Esophagus (tissue), 2 donors: ENCODE results near the gene NME3. TPM values are rescaled to one million over a fixed set of nuclear protein-coding genes. Genes with fewer than 3 reads are reported as not detected.

ENCODE experiments used
- H3K27ac ChIP-seq, 2 donors: one replicate each; pipeline ENCODE4 v1.5.1; 2013; ENCODE audit warnings: low read depth in 2 of 2, mild to moderate bottlenecking in 2 of 2, inconsistent platforms in 1 of 2, low read length in 1 of 2, moderate library complexity in 1 of 2
- H3K27me3 ChIP-seq, 2 donors: one replicate each; pipeline ENCODE4 v1.6.1; 2013; ENCODE audit warnings: low read length in 2 of 2, control low read depth in 1 of 2, mild to moderate bottlenecking in 1 of 2; ENCODE audit not compliant: insufficient read depth in 2 of 2, control insufficient read depth in 1 of 2
- H3K36me3 ChIP-seq, 2 donors: one replicate each; pipeline ENCODE4 v1.6.1; 2013; ENCODE audit warnings: low read length in 1 of 2; ENCODE audit not compliant: control insufficient read depth in 2 of 2, insufficient read depth in 2 of 2
- H3K4me1 ChIP-seq, 2 donors: one replicate each; pipeline ENCODE4 v1.6.1; 2013; ENCODE audit warnings: low read length in 1 of 2; ENCODE audit not compliant: control insufficient read depth in 2 of 2, insufficient read depth in 2 of 2
- H3K4me3 ChIP-seq, 2 donors: one replicate each; pipeline ENCODE4 v1.5.1; 2013; ENCODE audit warnings: low read length in 2 of 2, mild to moderate bottlenecking in 2 of 2, low read depth in 1 of 2, moderate library complexity in 1 of 2
- H3K9me3 ChIP-seq, 2 donors: one replicate each; pipeline ENCODE4 v1.6.1; 2013; ENCODE audit warnings: mild to moderate bottlenecking in 2 of 2, low read depth in 1 of 2, low read length in 1 of 2, moderate library complexity in 1 of 2; ENCODE audit not compliant: control insufficient read depth in 2 of 2, insufficient read depth in 1 of 2
- WGBS, 2 donors: extraction: QIAGEN DNeasy Blood & Tissue Kit; methylation state at CpG; one replicate each; pipeline ENCODE4 v1.1.7; 2013; 5-methylcytosine and 5-hydroxymethylcytosine counted together
- polyA plus RNA-seq, 2 donors: library from polyadenylated mRNA; stranded (reverse); fragments of 200-250 nt; gene quantifications; one replicate each; pipeline ENCODE4 v1.2.3, GENCODE V29; 2013
- donor health status: healthy with polysubstance abuse.
- donor health status: Bipolar disorder and iron deficiency.

Gene NME3
- polyA plus RNA-seq, 2 donors: 51.0 to 102 TPM

GRCh38 chr16:1794908-1795666, 23.7 kb upstream of the NME3 start:
- 74 to 87% methylated on average over 27 to 32 of the region's 32 CpGs for WGBS, 2 donors
- Histone ChIP-seq H3K27me3 (no peaks in the 10 kb centered on the region), H3K27ac (no peak overlapping the region), H3K4me1 (no peaks in the 10 kb centered on the region), H3K36me3 (peaks cover 0 to 16% of the 10 kb centered on the region in 2 donors), H3K9me3 (peaks cover 0 to 5% of the 10 kb centered on the region in 2 donors), H3K4me3 (no peak overlapping the region)

DNA sequence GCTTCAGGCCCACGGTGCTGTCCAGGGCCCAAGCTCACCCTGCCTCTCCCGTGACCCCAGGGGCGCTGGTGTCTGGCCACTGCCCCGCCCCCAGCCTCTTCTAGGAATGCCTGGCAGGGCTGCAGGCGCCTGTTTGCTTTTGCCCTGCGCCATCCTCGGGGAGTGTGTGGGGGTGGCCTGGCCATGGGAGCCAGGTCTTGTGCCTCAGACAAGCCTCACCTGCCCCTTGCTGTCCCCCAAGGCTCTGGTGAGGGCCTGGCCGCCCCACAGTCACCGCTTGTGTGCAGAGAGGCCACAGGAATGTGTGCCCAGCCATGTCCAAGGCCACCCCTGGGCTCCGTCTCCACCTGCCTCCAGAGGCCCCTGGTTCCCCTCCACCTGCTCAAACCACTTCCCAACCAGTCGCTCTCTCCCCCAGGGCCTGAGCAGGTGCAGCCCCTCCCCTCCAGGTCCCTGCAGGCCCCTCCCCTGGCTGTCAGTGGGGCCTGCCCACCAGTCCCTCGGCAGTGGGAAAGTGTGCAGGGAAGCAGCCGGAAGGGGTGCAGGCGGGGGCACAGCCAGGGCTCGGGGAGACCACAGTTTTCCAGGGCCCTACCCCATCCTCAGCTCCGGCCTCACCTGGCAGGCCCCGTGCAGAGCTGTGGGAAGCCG, 23.0 kb upstream of the NME3 start:
- peaks cover 0 to 21% of the 10 kb centered on the region in 2 donors for H3K36me3 ChIP-seq
- no peak overlapping the region for H3K27ac ChIP-seq
- H3K9me3 ChIP-seq: peaks cover 0 to 5% of the 10 kb centered on the region in 2 donors
- H3K27me3 ChIP-seq: no peaks in the 10 kb centered on the region
- 41 to 57% methylated on average over 18 of the region's 18 CpGs for WGBS, 2 donors
- no peak overlapping the region for H3K4me3 ChIP-seq
- peaks cover 0 to 3% of the 10 kb centered on the region in 2 donors for H3K4me1 ChIP-seq

- H3K27ac ChIP-seq: no peak within 1 kb of the TSS
- WGBS, 2 donors: 45 to 50% methylated on average over 24 to 28 of the region's 28 CpGs
- peaks cover 0 to 6% of the 10 kb centered on the region in 2 donors for H3K4me1 ChIP-seq
- no peak within 1 kb of the TSS for H3K4me3 ChIP-seq
- peaks cover 0 to 4% of the 10 kb centered on the region in 2 donors for H3K9me3 ChIP-seq
- no peaks in the 10 kb centered on the region for H3K27me3 ChIP-seq
- H3K36me3 ChIP-seq: peaks cover 0 to 25% of the 10 kb centered on the region in 2 donors
Observed at GRCh38 chr16:1793578-1794220, 22.4 kb upstream of the NME3 start, which contains the start of gene IGFALS. TSS of gene IGFALS (minus strand) at chr16:1793705. CDS start at chr16:1793652, 53 bp downstream.

- Histone ChIP-seq H3K9me3 (peaks cover 0 to 1% of the 10 kb centered on the region in 2 donors), H3K27me3 (no peaks in the 10 kb centered on the region), H3K36me3 (peaks cover 0 to 32% of the 10 kb centered on the region in 2 donors), H3K4me3 (no peak overlapping the region), H3K27ac (no peak overlapping the region), H3K4me1 (peaks cover 0 to 12% of the 10 kb centered on the region in 2 donors)
- 83 to 89% methylated on average over 27 to 33 of the region's 33 CpGs for WGBS, 2 donors
Observed at GRCh38 chr16:1792836-1793577, 21.7 kb upstream of the NME3 start.

GRCh38 chr16:1791943-1792812, 20.8 kb upstream of the NME3 start:
- peaks cover 0 to 40% of the 10 kb centered on the region in 2 donors for H3K36me3 ChIP-seq
- H3K4me1 ChIP-seq: peaks cover 0 to 16% of the 10 kb centered on the region in 2 donors
- H3K27ac ChIP-seq: no peak overlapping the region

GRCh38 chr16:1791256-1791942, 20.1 kb upstream of the NME3 start:
- Histone ChIP-seq H3K4me3 (no peak overlapping the region), H3K27me3 (no peaks in the 10 kb centered on the region), H3K27ac (no peak overlapping the region), H3K36me3 (peaks cover 0 to 46% of the 10 kb centered on the region in 2 donors), H3K4me1 (peaks cover 0 to 17% of the 10 kb centered on the region in 2 donors), H3K9me3 (no peaks in the 10 kb centered on the region)
- WGBS, 2 donors: 93 to 95% methylated on average over 53 of the region's 53 CpGs

More at GRCh38 chr16:1791943-1792812, 20.8 kb upstream of the NME3 start:
- H3K9me3 ChIP-seq: no peaks in the 10 kb centered on the region
- H3K4me3 ChIP-seq: no peak overlapping the region
- no peaks in the 10 kb centered on the region for H3K27me3 ChIP-seq
- 89 to 91% methylated on average over 50 to 59 of the region's 59 CpGs for WGBS, 2 donors

DNA sequence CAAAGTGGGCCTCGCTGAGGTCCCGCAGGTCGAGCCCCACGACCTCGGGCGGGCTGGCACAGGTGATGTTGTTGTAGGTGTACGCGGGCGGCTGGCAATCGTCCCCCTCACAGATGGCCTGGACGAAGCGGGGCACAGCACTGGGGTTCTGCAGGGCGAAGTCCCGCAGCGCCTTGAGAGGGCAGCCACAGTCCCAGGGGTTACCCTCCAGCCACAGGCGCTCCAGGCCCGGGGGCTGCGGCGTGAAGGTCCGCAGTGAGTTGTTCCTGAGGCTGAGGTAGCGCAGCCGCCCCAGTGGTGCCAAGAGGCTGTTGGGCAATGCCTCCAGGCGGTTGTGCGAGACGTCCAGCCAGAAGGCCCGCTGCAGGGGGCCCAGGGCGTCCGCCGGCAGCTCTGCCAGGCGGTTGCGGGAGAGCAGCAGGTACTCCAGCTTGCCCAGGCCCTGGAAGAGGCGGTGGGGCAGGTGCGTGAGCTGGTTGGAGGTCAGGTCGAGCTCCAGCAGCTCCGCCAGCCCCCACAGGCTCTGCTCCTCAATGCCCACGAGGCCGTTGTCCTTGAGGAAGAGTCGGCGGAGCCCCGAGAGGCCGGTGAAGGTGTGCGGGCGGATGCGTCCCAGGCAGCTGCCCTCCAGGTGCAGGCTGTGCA, 19.4 kb upstream of the NME3 start:
- 94 to 95% methylated on average over 40 to 44 of the region's 44 CpGs for WGBS, 2 donors
- Histone ChIP-seq H3K4me3 (no peak overlapping the region), H3K4me1 (peaks cover 0 to 17% of the 10 kb centered on the region in 2 donors), H3K27me3 (no peaks in the 10 kb centered on the region), H3K27ac (no peak overlapping the region), H3K36me3 (peaks cover 0 to 52% of the 10 kb centered on the region in 2 donors), H3K9me3 (no peaks in the 10 kb centered on the region)

GRCh38 chr16:1790261-1790610, 18.9 kb upstream of the NME3 start:
- Histone ChIP-seq H3K27me3 (no peaks in the 10 kb centered on the region), H3K27ac (no peak overlapping the region), H3K4me3 (no peak overlapping the region), H3K36me3 (peaks cover 0 to 54% of the 10 kb centered on the region in 2 donors), H3K9me3 (no peaks in the 10 kb centered on the region), H3K4me1 (peaks cover 0 to 17% of the 10 kb centered on the region in 2 donors)
- 91 to 94% methylated on average over 13 to 15 of the region's 15 CpGs for WGBS, 2 donors
